Measurements from ENCODE around the gene CAMK2G. TPM values are rescaled to one million over a fixed set of nuclear protein-coding genes. Genes with fewer than 3 reads are reported as not detected.
A peak's percentile ranks its signal among the peaks of the same experiment; 100 is the strongest.
"Not testable (repeated sequence)": the region's sequence is repeated elsewhere in the genome, so short reads cannot be mapped to it uniquely, and the experiment has no call there.

The CAMK2G gene
- polyA plus RNA-seq (ENCODE audit: insufficient read length in 4 of 4), result 10 to 100 TPM; 20.0 to 32.1 (median 22.8) TPM

DNA sequence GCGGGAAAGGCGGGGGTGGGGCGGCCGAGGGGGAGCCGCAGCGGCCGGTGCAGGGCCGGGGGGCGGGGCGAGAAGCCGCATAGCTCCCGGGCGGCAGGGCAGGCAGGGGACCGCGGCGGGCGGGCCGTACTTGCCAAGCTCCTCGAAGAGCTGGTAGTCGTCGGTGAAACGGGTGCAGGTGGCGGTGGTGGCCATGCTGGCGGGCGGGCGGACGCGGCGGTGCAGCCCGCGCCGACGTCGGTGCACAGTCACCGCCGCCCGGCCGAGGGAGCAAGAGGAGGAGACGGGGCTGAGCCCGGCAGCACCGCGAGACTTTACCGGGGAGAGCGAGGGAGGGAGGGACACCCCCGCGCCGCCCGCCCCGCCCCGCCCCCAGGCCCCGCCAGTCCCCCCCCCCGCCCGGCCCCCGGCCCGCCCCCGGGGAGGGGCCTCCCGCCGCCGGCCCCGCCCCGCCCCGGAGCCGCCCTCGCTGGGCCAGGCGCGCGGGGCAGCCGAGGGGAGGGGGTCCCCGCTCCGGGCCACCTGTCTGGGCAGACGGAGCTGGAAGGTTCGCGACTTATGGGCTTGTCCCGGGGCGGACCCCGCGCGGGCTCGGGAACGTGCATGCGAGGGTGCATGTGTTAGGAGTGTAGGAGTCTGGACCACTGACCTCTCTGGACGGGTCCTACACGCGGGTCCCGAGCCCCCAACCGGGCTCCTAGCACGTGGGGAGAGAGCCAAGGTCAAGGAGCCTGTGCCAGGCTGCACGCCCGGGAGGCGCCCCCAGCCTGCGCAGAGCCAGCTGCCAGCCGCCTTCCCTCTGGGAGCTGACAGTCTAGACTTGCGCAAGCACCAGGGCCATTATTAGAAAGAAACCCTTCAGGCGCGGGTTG lies at the start of gene CAMK2G:
Gene CAMK2G, minus strand, starts transcription at position 289 of the 872 bp plus-strand sequence. Its CDS starts 94 bp downstream, at position 195.
- peak in 1 of 4 donors; percentile 46 for DNase-seq (ENCODE audit: low read depth in 4 of 4, low spot score in 3 of 4)

DNA sequence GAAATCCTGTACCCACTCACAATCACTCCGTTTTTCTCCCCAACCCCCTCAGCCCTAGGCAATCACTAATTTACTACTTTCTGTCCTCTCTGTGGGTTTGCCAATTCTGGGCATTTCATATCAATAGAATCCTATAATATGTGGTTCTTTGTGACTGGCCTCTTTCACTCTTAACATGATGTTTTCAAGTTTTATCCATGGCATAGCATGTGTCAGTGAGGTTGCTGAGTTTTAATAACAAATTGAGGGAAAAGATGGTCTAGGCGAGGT lies 48.4 kb upstream of the CAMK2G start:
- DNase-seq (ENCODE audit: low read depth in 4 of 4, low spot score in 3 of 4), result no peak

DNA sequence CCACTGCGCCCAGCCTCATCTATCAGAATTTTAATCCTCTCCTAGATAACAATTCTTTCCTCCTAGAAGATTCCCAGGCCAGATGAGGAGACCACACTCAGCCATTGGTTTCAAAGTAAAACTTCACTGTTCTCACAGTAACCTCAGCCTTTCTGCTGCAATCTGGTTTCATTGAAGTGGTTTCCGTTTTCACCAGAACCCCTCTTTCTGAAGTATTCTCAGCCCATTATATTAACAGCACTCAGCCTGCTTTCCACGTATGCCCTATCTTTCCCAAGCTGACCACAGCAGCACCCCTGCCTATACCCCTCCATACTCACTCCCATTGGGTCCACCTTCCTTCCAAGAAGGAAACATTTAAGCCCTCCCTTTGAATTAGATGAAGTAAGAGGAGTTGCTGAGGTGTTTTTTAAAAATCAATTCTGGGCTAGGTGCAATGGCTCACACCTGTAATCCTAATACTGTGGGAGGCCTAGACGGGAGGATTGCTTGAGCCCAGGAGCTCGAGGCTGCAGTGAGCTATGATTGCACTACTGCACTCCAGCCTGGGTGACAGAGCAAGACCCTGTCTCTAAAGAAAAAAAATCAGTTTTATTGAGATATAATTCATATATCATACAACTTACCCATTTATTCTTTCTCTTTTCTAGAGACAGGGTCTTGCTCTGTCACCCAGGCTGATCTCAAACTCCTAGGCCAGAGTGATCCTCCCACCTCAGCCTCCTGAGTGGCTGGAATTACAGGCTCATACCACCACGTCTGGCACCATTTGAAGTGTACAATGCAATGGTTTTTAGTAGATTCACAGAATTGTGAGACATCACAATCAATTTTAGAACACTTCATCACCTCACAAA lies 47.9 kb upstream of the CAMK2G start:
- DNase-seq (ENCODE audit: low read depth in 4 of 4, low spot score in 3 of 4), result no peak

DNA sequence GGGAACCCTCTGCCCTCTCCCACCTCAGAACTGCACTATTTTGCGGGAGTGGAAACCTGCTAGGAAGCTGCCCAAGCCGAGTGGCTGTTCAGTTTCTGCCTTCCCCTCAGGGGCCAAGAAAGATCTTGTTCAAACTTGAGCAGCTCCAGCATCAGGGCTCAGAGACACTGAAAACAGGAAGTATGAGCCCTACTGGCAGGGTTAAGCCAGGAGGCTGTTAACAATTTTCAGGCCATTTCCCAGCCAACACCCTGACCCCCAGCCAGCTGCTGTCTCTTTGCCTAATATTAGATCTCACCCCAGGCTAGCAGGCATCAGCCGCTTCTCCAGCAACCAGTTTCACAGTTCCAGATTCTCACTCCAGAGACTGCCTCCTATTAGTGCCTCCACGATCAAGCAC lies 45.7 kb upstream of the CAMK2G start:
- no peak for DNase-seq (ENCODE audit: low read depth in 4 of 4, low spot score in 3 of 4)

DNA sequence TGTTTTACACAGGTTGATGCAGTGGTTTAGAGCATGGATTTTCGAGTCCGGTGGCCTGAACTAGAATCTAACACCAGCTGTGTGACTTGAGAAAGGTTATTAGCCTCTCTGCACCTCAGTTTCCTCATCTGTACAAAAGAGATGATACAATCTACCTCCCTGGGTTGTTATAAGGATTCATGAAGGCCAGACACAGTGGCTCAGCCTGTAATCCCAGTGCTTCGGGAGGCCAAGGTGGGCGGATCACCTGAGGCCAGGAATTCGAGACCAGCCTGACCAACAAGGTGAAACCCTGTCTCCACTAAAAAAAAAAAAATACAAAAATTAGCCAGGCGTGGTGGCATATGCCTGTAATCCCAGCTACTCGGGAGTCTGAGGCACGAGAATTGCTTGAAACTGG lies 45.1 kb upstream of the CAMK2G start:
- not testable (repeated sequence) for DNase-seq (ENCODE audit: low read depth in 4 of 4, low spot score in 3 of 4)

DNA sequence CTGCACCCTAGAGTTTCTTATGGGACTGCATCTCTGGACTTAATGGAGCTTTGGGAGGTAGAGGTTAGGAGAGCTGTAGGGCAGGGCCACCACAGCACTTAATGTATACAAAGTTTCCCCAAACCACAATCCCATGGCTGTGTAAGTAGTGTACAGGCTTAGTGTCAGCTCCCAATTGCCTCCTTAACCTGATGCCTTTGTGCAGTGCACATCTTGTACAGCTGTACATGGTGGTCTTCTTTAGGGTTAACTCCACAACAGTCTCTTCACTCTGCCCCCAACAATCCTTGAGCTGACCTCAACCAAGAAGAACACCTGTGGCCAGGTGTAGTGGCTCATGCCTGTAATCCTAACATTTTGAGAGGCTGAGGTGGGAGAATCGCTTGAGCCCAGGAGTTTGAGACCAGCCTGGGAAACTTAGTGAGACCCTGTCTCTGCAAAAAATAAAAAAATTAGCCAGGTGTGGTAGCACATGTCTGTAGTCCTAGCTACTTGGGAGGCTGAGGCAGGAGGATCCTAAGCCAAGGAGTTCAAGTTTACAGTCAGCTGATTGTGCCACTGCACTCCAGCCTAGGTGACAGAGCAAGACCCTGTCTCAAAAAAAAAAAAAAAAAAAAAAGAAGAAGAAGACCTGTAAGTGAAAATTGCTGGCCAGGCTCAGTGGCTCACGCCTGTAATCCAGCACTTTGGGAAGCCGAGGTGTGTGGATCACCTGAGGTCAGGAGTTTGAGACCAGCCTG lies 43.4 kb upstream of the CAMK2G start:
- DNase-seq (ENCODE audit: low read depth in 4 of 4, low spot score in 3 of 4), result no peak

DNA sequence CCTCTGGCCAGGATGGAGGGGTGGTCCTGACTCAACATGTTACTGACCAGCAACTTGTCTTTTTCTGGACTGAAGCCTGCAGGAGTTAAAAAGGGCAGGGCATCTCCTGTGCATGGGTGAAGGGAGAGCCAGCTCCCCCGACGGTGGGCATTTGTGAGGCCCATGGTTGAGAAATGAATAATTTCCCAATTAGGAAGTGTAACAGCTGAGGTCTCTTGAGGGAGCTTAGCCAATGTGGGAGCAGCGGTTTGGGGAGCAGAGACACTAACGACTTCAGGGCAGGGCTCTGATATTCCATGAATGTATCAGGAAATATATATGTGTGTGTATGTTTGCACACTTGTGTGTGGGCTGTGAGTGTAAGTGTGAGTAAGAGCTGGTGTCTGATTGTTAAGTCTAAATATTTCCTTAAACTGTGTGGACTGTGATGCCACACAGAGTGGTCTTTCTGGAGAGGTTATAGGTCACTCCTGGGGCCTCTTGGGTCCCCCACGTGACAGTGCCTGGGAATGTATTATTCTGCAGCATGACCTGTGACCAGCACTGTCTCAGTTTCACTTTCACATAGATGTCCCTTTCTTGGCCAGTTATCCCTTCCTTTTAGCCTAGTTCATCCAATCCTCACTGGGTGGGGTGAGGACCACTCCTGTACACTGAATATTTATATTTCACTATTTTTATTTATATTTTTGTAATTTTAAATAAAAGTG lies 42.6 kb upstream of the CAMK2G start:
- no peak for DNase-seq (ENCODE audit: low read depth in 4 of 4, low spot score in 3 of 4)

DNA sequence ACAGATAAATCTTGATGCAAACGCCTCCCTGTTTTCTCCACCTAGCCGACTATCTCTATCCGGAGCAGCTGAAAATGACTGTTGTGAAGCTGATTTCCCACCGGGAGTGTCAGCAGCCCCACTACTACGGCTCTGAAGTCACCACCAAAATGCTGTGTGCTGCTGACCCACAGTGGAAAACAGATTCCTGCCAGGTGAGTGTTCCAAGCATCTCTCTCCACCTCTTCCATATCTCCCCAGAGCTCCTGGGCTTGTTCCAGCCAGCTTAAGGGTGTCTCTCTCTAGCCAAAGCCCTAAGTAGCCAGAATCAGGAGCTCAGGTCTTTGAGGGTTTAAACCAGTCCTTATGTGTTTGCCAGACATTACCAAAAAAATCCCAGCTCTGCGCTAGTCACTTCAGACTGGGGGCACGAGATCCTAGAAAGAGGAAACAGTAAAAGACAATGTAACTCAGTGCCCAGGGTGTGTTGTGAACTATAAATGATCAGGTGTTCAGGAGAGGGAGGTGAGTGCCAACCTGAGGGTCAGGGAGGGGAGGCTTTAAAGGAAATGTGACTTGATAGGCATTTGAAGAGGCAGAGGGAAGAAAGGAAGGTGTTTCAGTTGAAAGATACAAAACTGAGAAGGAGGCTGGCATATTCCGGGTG lies 41.0 kb upstream of the CAMK2G start:
- no peak for DNase-seq (ENCODE audit: low read depth in 4 of 4, low spot score in 3 of 4)

DNA sequence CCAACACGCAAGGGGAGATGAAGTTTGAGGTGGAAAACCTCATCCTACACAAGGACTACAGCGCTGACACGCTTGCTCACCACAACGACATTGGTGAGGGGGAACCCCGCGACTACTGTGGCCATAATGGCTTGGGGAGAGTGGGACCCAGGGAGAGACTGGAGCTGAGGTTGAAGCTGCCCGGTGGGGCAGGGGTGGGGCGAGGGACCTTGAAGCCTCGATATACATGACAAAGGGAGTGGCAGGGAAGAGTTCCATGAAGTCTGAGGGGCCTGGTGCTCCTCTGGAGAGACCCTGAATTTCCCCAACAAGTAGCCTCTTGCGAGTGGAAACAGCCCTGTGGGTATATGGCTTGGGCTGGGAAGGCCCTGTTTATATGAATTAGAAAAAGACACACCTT lies 39.7 kb upstream of the CAMK2G start:
- DNase-seq (ENCODE audit: low read depth in 4 of 4, low spot score in 3 of 4), result no peak

DNA sequence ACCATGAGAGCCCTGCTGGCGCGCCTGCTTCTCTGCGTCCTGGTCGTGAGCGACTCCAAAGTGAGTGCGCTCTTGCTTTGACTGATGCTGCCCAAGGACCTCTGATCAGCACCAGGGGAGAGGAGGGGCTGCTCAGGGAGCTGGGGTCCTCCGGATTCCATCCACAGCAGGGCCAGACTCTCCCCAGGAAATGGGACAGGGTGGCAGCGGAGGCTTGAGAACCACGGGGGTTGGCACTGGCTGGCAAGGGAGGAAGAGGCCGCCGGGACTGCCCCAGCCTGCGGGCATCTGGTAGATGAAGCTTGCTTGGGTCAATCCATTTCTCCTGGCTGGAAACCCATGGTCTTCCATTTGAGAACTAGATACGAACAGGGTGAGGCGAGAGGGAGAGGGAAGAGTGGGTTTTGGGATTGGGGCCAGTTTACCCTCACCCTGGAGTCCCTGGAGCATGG lies 37.2 kb upstream of the CAMK2G start:
- DNase-seq (ENCODE audit: low read depth in 4 of 4, low spot score in 3 of 4), result no peak

DNA sequence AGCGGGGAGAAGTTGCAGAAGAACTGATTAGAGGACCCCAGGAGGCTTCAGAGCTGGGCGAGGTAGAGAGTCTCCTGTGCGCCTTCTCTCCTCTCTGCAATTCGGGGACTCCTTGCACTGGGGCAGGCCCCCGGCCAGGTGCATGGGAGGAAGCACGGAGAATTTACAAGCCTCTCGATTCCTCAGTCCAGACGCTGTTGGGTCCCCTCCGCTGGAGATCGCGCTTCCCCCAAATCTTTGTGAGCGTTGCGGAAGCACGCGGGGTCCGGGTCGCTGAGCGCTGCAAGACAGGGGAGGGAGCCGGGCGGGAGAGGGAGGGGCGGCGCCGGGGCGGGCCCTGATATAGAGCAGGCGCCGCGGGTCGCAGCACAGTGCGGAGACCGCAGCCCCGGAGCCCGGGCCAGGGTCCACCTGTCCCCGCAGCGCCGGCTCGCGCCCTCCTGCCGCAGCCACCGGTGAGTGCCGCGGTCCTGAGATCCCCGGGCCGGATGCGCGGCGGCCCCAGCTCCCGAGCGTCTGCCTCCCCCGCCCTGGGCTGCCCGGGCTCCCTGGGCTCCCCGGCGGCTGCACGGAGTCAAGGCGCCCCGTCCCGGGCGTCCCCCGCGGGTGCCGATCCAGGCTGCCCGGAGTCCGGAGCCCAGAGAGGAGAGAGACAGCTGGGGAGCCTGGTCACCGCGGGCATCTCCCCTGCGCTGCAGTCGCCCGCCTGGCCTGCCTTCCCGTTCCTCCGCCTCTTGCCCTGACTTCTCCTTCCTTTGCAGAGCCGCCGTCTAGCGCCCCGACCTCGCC lies 36.6 kb upstream of the CAMK2G start, which contains the start of gene PLAU:
Gene PLAU, plus strand, starts transcription at position 369 of the 789 bp plus-strand sequence. CDS start 424 bp downstream, outside the sequence.
- DNase-seq (ENCODE audit: low read depth in 4 of 4, low spot score in 3 of 4), result no peak

DNA sequence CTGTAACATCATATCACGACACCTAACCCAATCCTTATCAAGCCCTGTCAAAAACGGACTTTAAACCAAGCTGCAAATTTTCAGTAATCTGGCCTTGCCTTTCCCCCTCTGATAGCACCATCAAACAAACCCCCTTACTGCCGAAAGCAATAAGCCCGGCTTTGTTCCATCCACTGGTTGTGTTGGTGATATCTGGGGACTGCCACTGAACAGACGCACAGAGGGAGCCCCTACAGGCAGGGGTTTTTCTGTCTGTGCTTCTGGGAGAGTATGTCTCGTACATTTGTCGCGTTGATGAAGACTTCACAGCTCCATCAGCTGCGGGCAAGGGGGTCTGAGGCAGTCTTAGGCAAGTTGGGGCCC lies 36.0 kb upstream of the CAMK2G start:
- DNase-seq (ENCODE audit: low read depth in 4 of 4, low spot score in 3 of 4), result no peak

DNA sequence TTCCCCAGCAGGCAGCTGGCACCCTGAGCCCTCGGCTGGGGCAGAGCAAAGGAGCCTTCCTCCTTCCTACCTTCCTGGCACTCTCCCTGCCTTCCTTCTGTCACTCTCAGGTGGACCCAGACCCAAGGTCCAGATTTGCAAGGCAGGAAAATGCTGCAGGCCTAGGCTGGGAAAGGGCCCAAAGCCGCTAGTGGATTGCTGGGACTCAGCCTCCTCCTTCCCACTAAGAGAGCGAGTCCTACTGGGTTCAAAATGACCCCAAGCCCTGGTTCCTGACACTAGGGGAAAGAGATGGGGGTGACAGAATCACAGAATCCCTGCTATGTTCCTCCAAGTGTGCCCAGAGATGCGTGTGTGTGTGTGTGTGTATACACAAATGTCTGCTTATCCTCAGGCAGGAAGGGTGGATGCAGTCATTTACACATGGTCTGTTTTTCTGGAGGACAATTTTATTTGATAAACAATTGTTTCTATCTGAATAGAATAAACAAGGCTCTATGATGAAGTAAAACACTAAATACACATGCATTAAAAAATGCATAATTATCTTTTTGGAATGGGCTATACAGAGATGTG lies 35.3 kb upstream of the CAMK2G start:
- DNase-seq (ENCODE audit: low read depth in 4 of 4, low spot score in 3 of 4), result no peak

DNA sequence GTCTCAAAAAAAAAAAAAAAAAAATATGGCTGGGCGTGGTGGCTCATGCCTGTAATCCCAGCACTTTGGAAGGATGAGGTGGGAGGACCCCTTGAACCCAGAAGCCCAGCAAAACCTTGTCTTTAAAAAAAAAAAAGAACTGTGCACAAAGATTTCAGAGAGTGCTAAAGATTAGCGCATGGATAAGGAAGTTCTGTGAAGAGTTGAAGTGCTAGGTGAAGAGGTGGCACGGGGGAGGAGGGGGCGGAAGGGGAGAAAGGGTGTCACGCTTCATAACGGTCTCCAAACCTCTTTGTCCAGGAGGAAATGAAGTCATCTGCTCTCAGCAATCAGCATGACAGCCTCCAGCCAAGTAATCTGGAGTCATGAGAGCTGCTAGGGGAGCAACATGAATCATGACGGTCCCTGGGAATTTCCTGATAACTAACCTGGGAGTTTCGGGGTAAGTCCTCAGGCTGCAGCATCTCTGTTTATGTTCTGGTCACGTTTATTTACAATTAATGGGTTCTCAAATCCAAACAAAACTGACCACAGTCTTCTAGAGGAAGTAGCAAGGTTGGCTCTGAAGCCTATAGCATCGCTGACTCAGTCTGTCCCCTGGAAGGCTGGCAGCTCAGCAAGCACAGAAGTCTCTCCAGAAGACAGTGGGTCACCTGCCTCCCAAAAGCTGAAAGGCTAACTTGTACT lies 34.6 kb upstream of the CAMK2G start:
- DNase-seq (ENCODE audit: low read depth in 4 of 4, low spot score in 3 of 4), result no peak

DNA sequence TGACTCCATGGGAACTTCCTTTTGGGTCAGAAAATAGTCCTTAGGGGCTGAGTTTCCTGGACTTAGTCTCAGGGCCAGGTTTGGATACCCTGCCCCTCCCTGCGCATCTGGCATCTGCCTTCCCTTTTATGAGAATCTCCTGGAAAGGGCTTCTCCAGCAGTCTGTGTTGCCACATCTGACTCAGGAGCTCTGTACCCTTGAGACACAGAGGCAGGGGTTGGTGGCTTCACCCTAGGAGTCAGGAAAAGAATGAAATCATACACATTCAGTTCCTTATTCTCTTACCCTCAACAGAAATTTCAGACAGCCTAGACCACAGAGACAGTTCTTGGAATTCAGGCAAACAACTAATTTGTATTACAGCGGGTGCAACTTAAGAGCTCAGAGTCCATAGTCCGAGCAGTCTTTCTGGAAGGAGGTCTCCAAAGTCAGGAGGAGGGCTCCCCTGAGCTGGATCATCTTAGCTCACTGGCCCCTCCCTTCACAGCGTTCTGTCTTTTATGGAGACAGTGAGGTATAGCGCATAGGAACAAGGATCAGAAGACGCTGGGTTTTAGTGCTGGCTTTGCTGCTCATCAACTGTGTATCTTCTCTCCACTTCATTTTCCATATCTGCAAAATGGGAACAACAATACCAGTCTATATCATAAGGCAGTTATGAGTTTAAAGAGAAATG lies 33.6 kb upstream of the CAMK2G start:
- DNase-seq (ENCODE audit: low read depth in 4 of 4, low spot score in 3 of 4), result no peak

DNA sequence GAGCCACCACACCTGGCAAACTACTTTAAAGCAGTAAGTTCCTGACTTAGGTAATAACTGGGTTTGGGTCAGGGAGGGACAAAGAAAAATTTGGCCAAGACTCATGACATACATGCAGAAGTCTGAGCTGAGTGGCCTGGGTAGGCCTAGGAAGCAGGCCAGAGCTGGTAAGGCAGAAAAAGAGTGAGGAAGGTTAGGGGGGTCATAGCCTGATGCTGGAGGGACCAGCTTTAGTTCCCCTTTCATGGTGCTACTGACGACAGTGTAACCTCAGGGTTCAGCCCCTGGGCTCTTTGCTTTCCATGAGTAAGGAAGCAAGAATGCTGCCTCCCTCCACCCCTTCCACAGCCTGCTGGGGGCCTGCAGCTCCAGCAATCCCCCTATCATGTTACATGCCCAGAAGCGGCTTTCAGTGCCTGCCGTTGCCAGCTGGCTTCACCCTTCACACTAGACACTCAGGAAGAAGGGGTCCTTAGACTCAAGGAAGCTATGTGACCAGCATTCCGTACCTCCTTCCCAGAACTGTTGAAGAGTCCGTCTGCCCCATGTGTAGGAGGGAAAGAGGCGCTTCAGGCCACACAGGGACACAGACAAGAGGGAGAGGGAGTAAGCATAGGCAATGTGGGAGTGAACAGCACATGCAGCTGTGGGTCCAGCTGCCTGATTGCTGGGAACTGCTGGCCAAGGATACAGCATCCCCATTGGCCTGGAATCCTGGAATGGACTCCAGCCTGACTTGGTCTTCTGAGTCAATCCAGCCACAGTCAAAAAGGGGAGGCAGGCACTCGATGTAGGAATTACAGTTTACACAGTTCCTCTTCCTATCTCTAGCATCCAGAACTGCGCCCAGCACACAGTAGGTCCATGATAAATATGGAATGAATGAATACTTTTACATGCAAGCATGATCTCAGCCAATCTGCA lies 32.4 kb upstream of the CAMK2G start:
- peak in 3 of 4 donors; percentile 65 to 70 (median 66) for DNase-seq (ENCODE audit: low read depth in 4 of 4, low spot score in 3 of 4)

Measured in left renal pelvis (tissue), 4 donors.